HG03571 (cell line): ENCODE data around the gene SNAPIN.

ENCODE experiments used
- ATAC-seq: cut with Tn5 transposase; IDR thresholded peaks from one replicate; pipeline ENCODE4 v1.9.1; 2021; ENCODE audit not compliant: unreplicated experiment

The SNAPIN gene

GRCh38 chr1:153673511-153673910 lies 15.0 kb downstream of the SNAPIN start:
- no peak for ATAC-seq

- ATAC-seq, result no peak
Observed at GRCh38 chr1:153677718-153678518, 19.4 kb downstream of the SNAPIN start.

GRCh38 chr1:153678519-153679336 lies 20.2 kb downstream of the SNAPIN start, which contains the start of gene NPR1:
Gene NPR1 (plus strand): TSS chr1:153678688. CDS start chr1:153679109, 421 bp downstream.
- ATAC-seq, result no peak

- ATAC-seq, result no peak
Observed at GRCh38 chr1:153679337-153680119, 21.0 kb downstream of the SNAPIN start.

GRCh38 chr1:153680120-153680403 lies 21.6 kb downstream of the SNAPIN start:
- ATAC-seq, result no peak

GRCh38 chr1:153682730-153683129 lies 24.2 kb downstream of the SNAPIN start:
- no peak for ATAC-seq

GRCh38 chr1:153683854-153684253 lies 25.4 kb downstream of the SNAPIN start:
- no peak for ATAC-seq

- ATAC-seq, result no peak
Observed at GRCh38 chr1:153684892-153685291, 26.4 kb downstream of the SNAPIN start.

- ATAC-seq, result no peak
Observed at GRCh38 chr1:153685544-153686340, 27.2 kb downstream of the SNAPIN start.

GRCh38 chr1:153687346-153688125 lies 29.0 kb downstream of the SNAPIN start:
- ATAC-seq, result no peak

- ATAC-seq, result no peak
Observed at GRCh38 chr1:153688276-153688675, 29.8 kb downstream of the SNAPIN start.

GRCh38 chr1:153688736-153689328 lies 30.3 kb downstream of the SNAPIN start:
- no peak for ATAC-seq

GRCh38 chr1:153693466-153693865 lies 35.0 kb downstream of the SNAPIN start:
- no peak for ATAC-seq

GRCh38 chr1:153696741-153697140 lies 38.2 kb downstream of the SNAPIN start:
- ATAC-seq, result no peak

GRCh38 chr1:153697191-153698019 lies 38.9 kb downstream of the SNAPIN start:
- ATAC-seq, result no peak

GRCh38 chr1:153698020-153698922 lies 39.8 kb downstream of the SNAPIN start:
- no peak for ATAC-seq

- no peak for ATAC-seq
Observed at GRCh38 chr1:153698923-153699714, 40.6 kb downstream of the SNAPIN start.
